ENCODE measurements around the gene ERMN.
"Not testable (repeated sequence)": the region's sequence is repeated elsewhere in the genome, so short reads cannot be mapped to it uniquely, and the experiment has no call there.

Gene ERMN

GRCh38 chr2:157292853-157293252 lies 32.8 kb downstream of the ERMN start:
- DNase-seq (ENCODE audit: low read depth in 2 of 2), result no peak

- no peak for DNase-seq (ENCODE audit: low read depth in 2 of 2)
Observed at GRCh38 chr2:157291018-157291417, 34.6 kb downstream of the ERMN start.

DNA sequence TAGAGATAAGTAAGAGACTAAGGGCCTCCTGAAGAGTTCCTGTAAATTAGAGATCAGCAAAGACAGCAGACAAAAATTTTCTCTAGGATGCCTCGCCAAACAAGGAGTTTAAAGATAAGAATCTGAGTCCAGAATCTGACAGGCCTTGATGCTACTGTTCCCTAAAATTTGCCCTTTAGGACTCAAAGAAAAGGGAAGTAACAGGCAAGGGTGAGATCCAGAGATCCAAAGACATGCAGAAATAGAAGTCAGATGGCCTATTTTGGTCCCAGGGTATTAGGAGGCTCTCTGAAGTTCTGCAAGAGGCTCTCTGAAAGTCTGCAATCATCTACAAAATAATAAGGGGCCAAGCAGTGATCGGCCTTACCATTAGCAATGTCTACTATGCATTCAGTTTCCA lies 35.1 kb downstream of the ERMN start:
- no peak for DNase-seq (ENCODE audit: low read depth in 2 of 2)

DNA sequence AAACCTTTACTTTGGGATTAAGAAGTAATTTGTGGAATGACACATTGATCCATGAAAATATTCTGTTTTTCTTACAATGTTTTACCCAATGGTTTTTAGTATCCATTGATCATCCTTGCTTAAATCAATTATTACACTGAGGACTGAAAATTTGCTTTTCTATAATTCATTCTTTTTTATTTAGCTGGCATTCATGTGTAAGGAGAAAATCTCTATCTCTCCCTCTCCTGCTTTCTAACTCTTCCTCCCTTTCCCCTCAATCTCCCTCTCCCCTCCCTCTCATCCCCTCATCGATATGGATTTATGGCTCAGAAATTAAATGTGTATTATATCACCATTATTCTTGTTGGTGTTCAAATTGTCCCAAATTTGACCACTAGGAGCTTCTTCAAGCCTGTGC lies 38.5 kb downstream of the ERMN start:
- no peak for DNase-seq (ENCODE audit: low read depth in 2 of 2)

DNA sequence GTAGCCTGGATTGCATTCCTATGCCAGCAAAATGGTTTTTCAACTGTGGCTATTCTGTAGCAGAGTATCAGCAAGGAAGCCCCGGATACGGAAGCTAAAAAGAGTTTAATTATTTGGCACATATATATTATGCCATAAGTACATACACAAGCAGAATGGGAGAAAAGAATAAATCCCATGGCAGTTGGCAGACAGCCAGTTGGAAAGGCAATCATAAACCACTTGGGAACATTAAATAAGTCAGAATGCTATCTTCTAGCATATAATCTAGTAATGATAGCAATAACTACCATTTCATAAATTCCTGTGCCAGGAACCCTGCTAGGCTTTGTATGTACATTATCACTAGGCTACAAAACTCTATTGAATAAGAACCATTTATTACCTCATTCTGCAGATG lies 42.2 kb downstream of the ERMN start:
- no peak for DNase-seq (ENCODE audit: low read depth in 2 of 2)

DNA sequence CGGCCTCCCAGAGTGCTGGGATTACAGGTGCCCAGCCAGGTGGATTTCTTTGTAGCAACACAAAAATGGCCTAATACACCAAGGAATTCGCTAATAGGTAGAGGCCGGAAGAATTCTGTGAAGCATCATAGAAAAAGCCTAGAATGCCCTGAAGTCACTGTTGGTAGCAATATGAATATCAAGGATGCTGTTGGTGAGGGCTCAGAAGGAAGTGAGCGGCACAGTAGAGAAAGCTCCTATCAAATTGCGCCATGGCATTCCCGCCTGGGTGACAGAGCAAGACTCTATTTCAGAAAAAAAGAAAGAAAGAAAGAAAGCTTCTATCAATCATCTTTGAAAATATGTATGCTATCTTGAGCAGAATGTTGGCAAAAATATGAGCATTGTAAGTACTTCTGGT lies 44.3 kb downstream of the ERMN start:
- DNase-seq (ENCODE audit: low read depth in 2 of 2), result no peak

- not testable (repeated sequence) for DNase-seq (ENCODE audit: low read depth in 2 of 2)
Observed at GRCh38 chr2:157279311-157279710, 46.3 kb downstream of the ERMN start.

DNA sequence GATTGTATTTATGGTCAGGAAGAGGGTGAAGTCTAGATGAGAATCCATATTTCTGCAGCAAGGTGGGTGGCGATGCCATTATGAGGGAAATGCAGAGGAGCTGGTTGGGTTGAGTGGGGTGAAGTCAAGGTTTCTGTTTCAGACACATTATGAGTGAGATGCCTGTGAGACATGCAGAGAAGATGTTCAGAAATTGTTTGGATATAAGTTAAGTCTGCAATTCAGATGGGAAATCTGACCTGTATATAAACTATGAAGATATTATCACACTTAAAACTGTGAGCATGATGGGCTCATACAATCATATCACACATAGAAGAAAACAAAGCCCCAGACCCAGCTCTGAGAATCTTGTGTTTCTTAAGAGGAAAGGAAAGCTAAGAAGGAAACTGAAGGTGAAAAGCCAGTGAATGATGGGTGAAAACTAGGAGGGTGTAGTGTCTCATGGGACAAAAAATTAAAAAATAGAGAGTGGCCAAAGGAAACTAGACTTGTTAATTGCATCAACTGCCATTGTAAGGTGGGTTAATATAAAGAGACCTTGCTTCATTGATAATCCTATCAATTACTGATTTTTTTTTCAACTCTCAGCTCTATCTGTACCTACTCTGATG lies 53.9 kb downstream of the ERMN start:
- DNase-seq (ENCODE audit: low read depth in 2 of 2), result no peak

- DNase-seq (ENCODE audit: low read depth in 2 of 2), result no peak
Observed at GRCh38 chr2:157269922-157270321, 55.7 kb downstream of the ERMN start.

DNA sequence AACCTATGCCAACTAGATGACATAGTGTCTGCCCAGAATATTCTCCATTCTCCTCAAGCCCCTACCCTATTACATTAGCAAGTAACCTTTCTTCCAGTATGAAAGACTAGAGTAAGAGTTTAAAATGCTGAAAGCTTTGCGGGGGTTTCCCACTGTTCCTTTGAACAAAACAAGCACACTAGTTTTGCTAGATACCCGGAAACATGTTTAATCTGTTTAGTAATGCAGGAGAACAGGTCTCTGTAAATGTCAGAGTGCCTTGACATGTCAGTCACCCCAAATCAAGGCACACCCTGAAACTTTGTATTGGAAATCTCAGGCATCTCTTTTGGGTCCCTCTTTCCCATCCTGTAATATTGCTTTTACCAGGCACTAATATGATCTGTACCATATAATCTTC lies 56.6 kb downstream of the ERMN start:
- no peak for DNase-seq (ENCODE audit: low read depth in 2 of 2)
